H1 (cell line): ENCODE data around the gene MEGF9. TPM values are rescaled to one million over a fixed set of nuclear protein-coding genes. Genes with fewer than 3 reads are reported as not detected.

ENCODE experiments used
- CTCF ChIA-PET: fragments of 300-600 bp; sonication (Branson Sonifier 250); formaldehyde crosslinking; loops from one replicate; lab custom pipeline; 2021; ENCODE audit not compliant: partially characterized antibody; lab: Charles Lee
- POLR2A ChIA-PET: fragments of 300-600 bp; sonication (Branson Sonifier 250); formaldehyde crosslinking; loops from one replicate; lab custom pipeline; 2021; ENCODE audit warnings: inconsistent platforms; ENCODE audit not compliant: partially characterized antibody; lab: Charles Lee
- DNase-seq, 2 experiments: peaks; one replicate each; pipeline versions ENCODE4 v3.0.0 to v3.0.0-alpha.2; 2010 to 2022; ENCODE audit warnings: low spot score in 2 of 2, low read depth in 1 of 2, mixed read lengths in 1 of 2
- FAIRE-seq: peaks from 2 replicates; lab custom pipeline; 2011; peaks lifted over from hg19 to GRCh38; lab: Jason Lieb, UNC
- H2AFZ ChIP-seq: 2 replicates; pipeline ENCODE4 v1.8.1; 2012; ENCODE audit warnings: low read length, inconsistent platforms
- H2AK5ac ChIP-seq: 2 replicates; pipeline ENCODE4 v1.6.1; 2013; ENCODE audit warnings: low read depth, low read length
- H2BK120ac ChIP-seq: replicated peaks from 2 replicates; pipeline ENCODE3; 2013; ENCODE audit warnings: low read depth, low read length, inconsistent platforms
- H2BK12ac ChIP-seq: 2 replicates; pipeline ENCODE4 v1.6.1; 2013; ENCODE audit warnings: low read depth, low read length
- H2BK15ac ChIP-seq: 2 replicates; pipeline ENCODE4 v1.6.1; 2013; ENCODE audit warnings: low read length
- H2BK20ac ChIP-seq: 2 replicates; pipeline ENCODE4 v1.6.1; 2013; ENCODE audit warnings: low read length
- H2BK5ac ChIP-seq: 2 replicates; pipeline ENCODE4 v1.6.1; 2013; ENCODE audit warnings: low read depth, low read length
- H3K14ac ChIP-seq: 2 replicates; pipeline ENCODE4 v1.6.1; 2013; ENCODE audit warnings: inconsistent platforms; ENCODE audit not compliant: insufficient read length
- H3K18ac ChIP-seq: 2 replicates; pipeline ENCODE4 v1.6.1; 2013; ENCODE audit warnings: low read length; ENCODE audit errors: extremely low read depth
- H3K23ac ChIP-seq: 2 replicates; pipeline ENCODE4 v1.6.1; 2013; ENCODE audit warnings: inconsistent platforms; ENCODE audit not compliant: insufficient read length
- H3K23me2 ChIP-seq: 2 replicates; pipeline ENCODE4 v1.6.1; 2013; ENCODE audit warnings: low read depth, low read length
- H3K27ac ChIP-seq: 2 replicates; pipeline ENCODE4 v1.6.1; 2011; ENCODE audit warnings: low read depth, low read length, inconsistent platforms
- H3K27me3 ChIP-seq, 4 experiments: replicated peaks in 1 of 4; 1 replicate in 1 of 4; 2 replicates in 3 of 4; pipeline versions ENCODE4 v1.6.1 to v1.8.1; 2011 to 2013; ENCODE audit warnings: low read length in 3 of 4, mild to moderate bottlenecking in 3 of 4, inconsistent platforms in 2 of 4, mixed read lengths in 2 of 4, moderate library complexity in 1 of 4; ENCODE audit not compliant: control insufficient read depth in 3 of 4, insufficient read depth in 3 of 4; ENCODE audit errors: extremely low read depth in 1 of 4
- H3K36me3 ChIP-seq, 4 experiments: 2 replicates each; pipeline versions ENCODE4 v1.6.1 to v1.8.1; 2011 to 2013; ENCODE audit warnings: mild to moderate bottlenecking in 4 of 4, low read length in 3 of 4, moderate library complexity in 2 of 4, control low read depth in 1 of 4, inconsistent platforms in 1 of 4; ENCODE audit not compliant: insufficient read depth in 4 of 4, control insufficient read depth in 2 of 4
- H3K4ac ChIP-seq: replicated peaks from 2 replicates; pipeline ENCODE3; 2013; ENCODE audit warnings: low read length, low read depth, mixed read lengths, inconsistent platforms; ENCODE audit not compliant: insufficient read length
- H3K4me1 ChIP-seq, 4 experiments: replicated peaks in 1 of 4; 1 replicate in 1 of 4; 2 replicates in 3 of 4; pipeline versions ENCODE4 v1.6.1 to v1.8.1; 2011 to 2013; ENCODE audit warnings: low read length in 3 of 4, inconsistent platforms in 2 of 4, mixed read lengths in 1 of 4; ENCODE audit not compliant: insufficient read depth in 4 of 4, control insufficient read depth in 3 of 4
- H3K4me2 ChIP-seq, 2 experiments: 2 replicates each; pipeline versions ENCODE4 v1.6.1 to v1.8.1; 2011 to 2013; ENCODE audit warnings: low read depth in 2 of 2, low read length in 2 of 2, control low read depth in 1 of 2, inconsistent platforms in 1 of 2, mild to moderate bottlenecking in 1 of 2; ENCODE audit not compliant: insufficient read depth in 1 of 2
- H3K4me3 ChIP-seq, 4 experiments: fragments of 200-600, 300-600 bp in 1 of 4; sonication (generic), shearing (Covaris generic), sonication (Bioruptor Twin) in 1 of 4; 2 replicates each; pipeline versions ENCODE4 v1.5.1 to v1.8.1; 2011 to 2016; ENCODE audit warnings: low read length in 4 of 4, low read depth in 3 of 4, control low read depth in 2 of 4, inconsistent platforms in 2 of 4, mild to moderate bottlenecking in 2 of 4, mixed read lengths in 1 of 4, moderate library complexity in 1 of 4; ENCODE audit not compliant: insufficient read depth in 2 of 4; ENCODE audit errors: extremely low read depth in 1 of 4
- H3K56ac ChIP-seq: replicated peaks from 2 replicates; pipeline ENCODE3; 2013; ENCODE audit warnings: low read depth, mild to moderate bottlenecking, mixed read lengths, low read length, inconsistent platforms; ENCODE audit not compliant: insufficient read length
- H3K79me1 ChIP-seq: 2 replicates; pipeline ENCODE4 v1.6.1; 2013; ENCODE audit warnings: low read depth, low read length, control low read depth
- H3K79me2 ChIP-seq, 2 experiments: 2 replicates each; pipeline versions ENCODE4 v1.6.1 to v1.8.1; 2012 to 2013; ENCODE audit warnings: low read length in 2 of 2, mild to moderate bottlenecking in 2 of 2, inconsistent platforms in 1 of 2; ENCODE audit not compliant: insufficient read depth in 2 of 2, control insufficient read depth in 1 of 2
- H3K9ac ChIP-seq, 4 experiments: replicated peaks in 1 of 4; 1 replicate in 1 of 4; 2 replicates in 3 of 4; pipeline versions ENCODE4 v1.6.1 to v1.8.1; 2011 to 2013; ENCODE audit warnings: low read depth in 3 of 4, low read length in 3 of 4, control low read depth in 2 of 4, mild to moderate bottlenecking in 2 of 4, moderate library complexity in 2 of 4, inconsistent platforms in 1 of 4; ENCODE audit errors: extremely low read depth in 1 of 4
- H3K9me3 ChIP-seq, 2 experiments: 2 replicates each; pipeline versions ENCODE4 v1.6.1 to v1.8.1; 2012 to 2013; ENCODE audit warnings: mild to moderate bottlenecking in 2 of 2, moderate library complexity in 2 of 2, control low read depth in 1 of 2, inconsistent platforms in 1 of 2, low read depth in 1 of 2, low read length in 1 of 2, mixed read lengths in 1 of 2; ENCODE audit not compliant: insufficient read depth in 2 of 2
- H4K20me1 ChIP-seq, 2 experiments: replicated peaks in 1 of 2; 2 replicates each; pipeline versions ENCODE3 to v1.8.1; 2011 to 2013; ENCODE audit warnings: inconsistent platforms in 2 of 2, low read length in 2 of 2, mild to moderate bottlenecking in 1 of 2; ENCODE audit not compliant: insufficient read depth in 2 of 2, control insufficient read depth in 1 of 2
- H4K5ac ChIP-seq: 2 replicates; pipeline ENCODE4 v1.6.1; 2013; ENCODE audit warnings: low read length, low read depth, mixed read lengths, inconsistent platforms; ENCODE audit not compliant: insufficient read length
- H4K8ac ChIP-seq: 2 replicates; pipeline ENCODE4 v1.8.0; 2013; ENCODE audit warnings: mild to moderate bottlenecking, moderate library complexity, low read length, inconsistent platforms; ENCODE audit not compliant: insufficient read depth; ENCODE audit errors: extremely low read depth
- H4K91ac ChIP-seq: replicated peaks from 2 replicates; pipeline ENCODE3; 2013; ENCODE audit warnings: low read length, mixed read lengths, inconsistent platforms; ENCODE audit not compliant: insufficient read length
- BCL11A ChIP-seq, 2 experiments: IDR thresholded peaks; one replicate each; pipeline ENCODE4 v1.6.1; 2011; ENCODE audit warnings: low read depth in 2 of 2, low read length in 2 of 2, mild to moderate bottlenecking in 2 of 2
- JUN ChIP-seq: IDR thresholded peaks from 2 replicates; pipeline ENCODE4 v1.6.1; 2011; ENCODE audit warnings: low read depth, mild to moderate bottlenecking, improper control_type of control experiment, low read length
- NANOG ChIP-seq: IDR thresholded peaks from 2 replicates; pipeline ENCODE4 v1.6.1; 2011; ENCODE audit warnings: low read length, low read depth, mild to moderate bottlenecking, inconsistent platforms; ENCODE audit not compliant: insufficient read depth, poor library complexity, severe bottlenecking
- SIRT6 ChIP-seq: IDR thresholded peaks from one replicate; pipeline ENCODE4 v1.7.1; 2012; ENCODE audit warnings: low read length, inconsistent platforms
- WGBS, 2 experiments: shearing (Covaris generic) in 1 of 2; methylation state at CpG; one replicate each; pipeline versions ENCODE4 v1.1.6 to v1.1.7; 2013 to 2015; ENCODE audit warnings: low lambda C conversion rate in 2 of 2, mixed read lengths in 2 of 2, inconsistent platforms in 1 of 2, low coverage in 1 of 2, missing lambda C conversion rate in 1 of 2; ENCODE audit not compliant: insufficient replicate concordance in 2 of 2, insufficient coverage in 1 of 2, insufficient read length in 1 of 2; ENCODE audit errors: extremely low coverage in 1 of 2, missing lambda C conversion rate in 1 of 2; 5-methylcytosine and 5-hydroxymethylcytosine counted together
- polyA plus RNA-seq, 7 experiments: library from polyadenylated mRNA; depleted of rRNA in 3 of 7; stranded (reverse) in 5 of 7; unstranded in 2 of 7; fragments of >200 nt in 5 of 7; fragments of 200-250 nt in 2 of 7; gene quantifications; 1 replicate in 5 of 7; 2 replicates in 1 of 7; 4 replicates in 1 of 7; pipeline versions ENCODE4 v1.2.1 to v1.2.3, GENCODE V29; 2011 to 2013; ENCODE audit warnings: missing spikeins in 2 of 7, mixed read lengths in 2 of 7
- total RNA-seq: library from RNA; stranded (reverse); fragmentation: NEBNext Ultra II Directional; extraction: Animal tissue kit (Norgen Biotek cat#: 25700); gene quantifications from 2 replicates; pipeline ENCODE4 v1.2.1, GENCODE V29; 2021
- TF ChIP-seq, protein P1 (sequence below): IDR thresholded peaks from 2 replicates; pipeline ENCODE4 v1.6.1; 2012; ENCODE audit warnings: low read length, inconsistent platforms

Gene MEGF9
- total and polyA plus RNA-seq, 2 of the 8 experiments (the other 6 are each of a cell fraction or from before 2014, with no cell fraction given), result 0.45 to 1.8 TPM

DNA sequence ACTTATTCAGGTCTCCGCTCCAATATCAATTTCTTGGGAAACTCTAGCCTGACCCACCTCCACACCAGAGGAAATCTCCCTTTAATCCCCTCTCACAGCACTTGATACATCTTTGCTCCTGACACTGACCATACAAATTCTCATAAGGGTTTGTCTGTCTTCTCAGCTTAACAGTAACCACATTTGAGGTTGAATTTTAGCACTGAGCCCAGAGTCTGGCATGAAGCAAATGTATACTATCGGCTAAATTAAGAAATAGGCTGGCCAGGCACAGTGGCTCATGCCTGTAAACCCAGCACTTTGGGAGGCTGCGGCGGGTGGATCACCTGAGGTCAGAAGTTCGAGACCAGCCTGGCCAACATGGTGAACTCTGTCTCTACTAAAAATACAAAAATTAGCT is 144.0 kb downstream of the MEGF9 start:
- Histone ChIP-seq H4K8ac (no peak overlapping the region), H2BK5ac (no peak overlapping the region; the same call in 1 of the 2 replicates), H2BK20ac (no peak overlapping the region), H4K20me1 (peaks cover 3 to 10% of the 10 kb centered on the region in 2 experiments), H3K79me2 (peaks cover 0 to 31% of the 10 kb centered on the region in 2 experiments; a peak in 3 of 4 replicates), H3K56ac (no peak overlapping the region), H3K23me2 (no peaks in the 10 kb centered on the region), H3K79me1 (peaks cover 8% of the 10 kb centered on the region), H3K36me3 (peaks cover 19 to 62% (median 38%) of the 10 kb centered on the region in 4 experiments; a peak in 7 of 8 replicates), H2BK120ac (no peak overlapping the region), H3K4me3 (no peak overlapping the region), H2AK5ac (no peak overlapping the region), H2AFZ (no peak overlapping the region), H3K18ac (no peak overlapping the region), H4K91ac (no peak overlapping the region), H3K23ac (no peak overlapping the region), H3K4me2 (no peak overlapping the region), H3K9ac (no peak overlapping the region), H4K5ac (no peak overlapping the region), H3K4ac (no peak overlapping the region), H3K9me3 (no peaks in the 10 kb centered on the region), H3K27me3 (no peaks in the 10 kb centered on the region), H3K14ac (no peak overlapping the region), H2BK12ac (no peak overlapping the region), H3K27ac (no peak overlapping the region), H3K4me1 (no peaks in the 10 kb centered on the region), H2BK15ac (no peak overlapping the region)
- WGBS, 2 experiments, result 94% methylated on average over 5 of the region's 5 CpGs; no CpG with 5 or more reads in 1 of the 2 experiments
- POLR2A ChIA-PET, result no interaction called here
- TF ChIP-seq JUN, result no peak
- TF ChIP-seq BCL11A (IDR thresholded peaks at IDR 0.05; ENCODE audit: low read depth in 2 of 2, low read length in 2 of 2), result no peak
- TF ChIP-seq, protein P1, sequence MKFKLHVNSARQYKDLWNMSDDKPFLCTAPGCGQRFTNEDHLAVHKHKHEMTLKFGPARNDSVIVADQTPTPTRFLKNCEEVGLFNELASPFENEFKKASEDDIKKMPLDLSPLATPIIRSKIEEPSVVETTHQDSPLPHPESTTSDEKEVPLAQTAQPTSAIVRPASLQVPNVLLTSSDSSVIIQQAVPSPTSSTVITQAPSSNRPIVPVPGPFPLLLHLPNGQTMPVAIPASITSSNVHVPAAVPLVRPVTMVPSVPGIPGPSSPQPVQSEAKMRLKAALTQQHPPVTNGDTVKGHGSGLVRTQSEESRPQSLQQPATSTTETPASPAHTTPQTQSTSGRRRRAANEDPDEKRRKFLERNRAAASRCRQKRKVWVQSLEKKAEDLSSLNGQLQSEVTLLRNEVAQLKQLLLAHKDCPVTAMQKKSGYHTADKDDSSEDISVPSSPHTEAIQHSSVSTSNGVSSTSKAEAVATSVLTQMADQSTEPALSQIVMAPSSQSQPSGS, result no peak
- TF ChIP-seq SIRT6, result no peak
- no peak for TF ChIP-seq NANOG
- DNase-seq (no peak), FAIRE-seq (no peak)
- CTCF ChIA-PET, result interaction anchor here (1.7 kb wide), 1 partner anchor 10 kb away, joined by 6 read pairs; no protein-coding TSS in a partner anchor
